NCI-H128 (cell line): ENCODE results near the gene LCN10.
"Not testable (repeated sequence)": the region's sequence is repeated elsewhere in the genome, so short reads cannot be mapped to it uniquely, and the experiment has no call there.

Experiments
- DNase-seq: peaks from one replicate; lab custom pipeline; 2025; ENCODE audit not compliant: unreplicated experiment; lab: John Stamatoyannopoulos, UW

Gene LCN10

DNA sequence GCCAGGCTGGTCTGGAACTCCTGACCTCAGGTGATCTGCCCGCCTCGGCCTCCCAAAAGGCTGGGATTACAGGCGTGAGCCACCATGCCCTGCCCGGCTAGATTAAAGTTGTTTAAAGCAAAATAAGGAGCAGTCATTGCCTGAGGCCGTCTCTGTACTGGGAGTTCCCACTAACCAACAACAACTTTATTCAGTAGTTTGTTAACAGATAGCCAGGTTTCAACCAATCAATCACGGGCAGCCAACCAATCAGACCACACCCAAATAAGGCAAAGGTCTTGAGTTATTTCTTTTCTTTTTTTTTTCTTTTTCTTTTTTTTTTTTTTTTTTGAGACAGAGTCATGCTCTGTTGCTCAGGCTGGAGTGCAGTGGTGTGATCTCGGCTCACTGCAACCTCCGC, 38.0 kb downstream of the LCN10 start:
- DNase-seq: not testable (repeated sequence)

DNA sequence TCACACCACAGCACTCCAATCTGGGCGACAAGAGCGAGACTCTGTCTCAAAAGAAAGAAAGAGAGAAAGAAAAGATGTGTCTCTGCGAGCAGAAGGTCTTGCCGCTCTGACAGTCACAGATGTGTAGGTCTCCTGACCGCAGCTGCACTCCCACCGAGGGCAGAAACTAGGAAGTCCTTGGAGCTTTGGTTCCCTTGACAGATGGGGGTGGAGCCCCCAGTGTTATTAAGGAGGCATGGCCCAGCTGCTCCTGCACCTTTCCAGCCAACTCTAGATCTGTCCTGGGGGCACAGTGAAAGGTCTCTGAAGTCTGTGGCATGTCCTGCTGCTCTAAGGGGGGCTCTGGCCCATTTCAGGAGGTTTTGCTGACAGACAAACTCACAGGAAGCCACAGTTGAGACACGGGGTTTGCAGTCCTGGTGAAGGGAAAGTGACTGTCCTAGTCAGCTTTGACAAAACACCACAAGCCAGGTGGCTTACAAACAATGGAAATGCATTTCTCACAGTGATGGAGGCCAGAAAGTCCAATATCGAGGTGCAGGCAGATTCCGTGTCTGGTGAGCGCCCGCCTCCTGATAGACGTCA, 39.4 kb downstream of the LCN10 start:
- DNase-seq: no peak

- no peak for DNase-seq
Observed at GRCh38 chr9:136701668-136702053, 41.1 kb downstream of the LCN10 start.

DNA sequence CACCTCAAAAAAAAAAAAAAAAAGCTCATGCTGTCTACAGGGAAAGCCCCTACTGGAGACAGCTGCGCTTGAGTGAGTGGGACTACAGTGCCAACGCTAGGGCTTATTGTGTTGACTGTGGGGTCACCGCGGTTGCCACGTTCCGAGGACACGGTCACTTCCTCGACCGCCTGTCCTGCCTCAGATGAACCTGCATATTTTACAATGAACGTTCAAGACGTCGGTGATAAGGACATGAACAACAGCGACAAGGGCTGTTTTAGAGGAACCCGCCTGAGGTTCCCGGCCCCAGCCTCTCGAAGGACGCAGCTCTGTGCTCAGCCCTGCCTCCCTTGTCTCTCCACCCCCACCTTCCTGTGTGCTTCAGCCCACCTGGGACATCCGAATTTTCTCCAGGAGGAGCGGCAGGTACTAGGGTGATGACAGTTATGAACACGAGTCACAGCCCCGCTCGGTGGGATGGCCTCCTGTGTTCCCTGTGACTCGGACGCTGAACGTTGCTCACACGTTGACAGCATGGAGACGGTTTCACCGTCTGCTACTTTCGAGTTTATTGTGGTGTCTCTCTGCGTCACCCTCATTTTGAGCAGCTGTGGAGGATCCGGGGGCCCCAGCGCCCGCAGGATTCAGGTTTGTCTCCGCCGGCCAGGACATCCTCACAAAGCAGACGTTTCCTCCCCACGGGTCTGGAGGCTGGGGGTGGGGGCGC, 41.6 kb downstream of the LCN10 start:
- DNase-seq: no peak

DNA sequence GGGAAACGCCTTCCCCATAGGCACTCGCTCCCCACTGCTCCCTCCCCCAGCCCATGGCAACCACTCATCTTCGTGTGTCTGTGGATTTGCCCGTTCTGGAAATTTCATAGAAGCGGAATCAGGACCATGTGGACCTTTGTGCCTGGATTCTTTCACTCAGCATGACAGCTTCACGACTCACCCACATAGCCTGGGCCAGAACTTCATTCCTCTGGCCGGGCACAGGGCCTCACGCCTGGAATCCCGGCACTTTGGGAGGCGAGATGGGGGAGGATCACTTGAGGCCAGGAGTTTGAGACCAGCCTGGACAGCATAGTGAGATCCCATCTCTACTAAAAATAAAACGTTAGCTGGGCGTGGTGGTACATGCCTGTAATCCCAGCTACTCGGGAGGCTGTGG, 42.4 kb downstream of the LCN10 start:
- DNase-seq: no peak

GRCh38 chr9:136698635-136699246, 44.0 kb downstream of the LCN10 start:
- no peak for DNase-seq

DNA sequence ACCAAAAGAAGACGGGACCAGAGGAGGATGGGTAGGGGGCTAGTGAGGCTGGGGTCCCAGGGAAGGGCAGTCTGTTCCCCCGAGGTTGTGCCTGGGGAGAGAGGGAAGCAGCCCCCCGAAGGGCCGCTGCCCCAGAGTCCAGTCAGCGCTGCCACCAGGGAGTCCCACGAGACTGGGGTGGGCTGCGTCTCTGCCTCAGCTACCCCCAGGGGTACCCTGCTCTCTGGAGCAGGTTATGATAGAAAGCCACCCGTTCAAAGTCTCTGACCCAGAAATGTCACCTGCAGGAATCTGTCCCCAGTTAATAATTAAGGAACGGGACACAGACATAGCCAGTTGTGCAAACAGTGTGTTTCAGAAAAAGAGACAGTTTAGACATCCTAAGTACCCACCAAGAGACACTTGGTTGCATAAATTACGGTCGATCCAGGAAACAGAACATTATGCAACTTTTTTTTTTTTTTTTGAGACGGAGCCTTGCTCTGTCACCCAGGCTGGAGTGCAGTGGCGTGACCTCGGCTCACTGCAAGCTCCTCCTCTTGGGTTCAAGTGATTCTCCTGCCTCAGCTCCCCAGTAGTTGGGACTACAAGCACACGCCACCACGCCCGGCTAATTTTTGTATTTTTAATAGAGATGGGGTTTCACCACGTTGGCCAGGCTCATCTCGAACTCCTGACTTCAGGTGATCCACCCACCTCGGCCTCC, 44.8 kb downstream of the LCN10 start:
- no peak for DNase-seq

DNA sequence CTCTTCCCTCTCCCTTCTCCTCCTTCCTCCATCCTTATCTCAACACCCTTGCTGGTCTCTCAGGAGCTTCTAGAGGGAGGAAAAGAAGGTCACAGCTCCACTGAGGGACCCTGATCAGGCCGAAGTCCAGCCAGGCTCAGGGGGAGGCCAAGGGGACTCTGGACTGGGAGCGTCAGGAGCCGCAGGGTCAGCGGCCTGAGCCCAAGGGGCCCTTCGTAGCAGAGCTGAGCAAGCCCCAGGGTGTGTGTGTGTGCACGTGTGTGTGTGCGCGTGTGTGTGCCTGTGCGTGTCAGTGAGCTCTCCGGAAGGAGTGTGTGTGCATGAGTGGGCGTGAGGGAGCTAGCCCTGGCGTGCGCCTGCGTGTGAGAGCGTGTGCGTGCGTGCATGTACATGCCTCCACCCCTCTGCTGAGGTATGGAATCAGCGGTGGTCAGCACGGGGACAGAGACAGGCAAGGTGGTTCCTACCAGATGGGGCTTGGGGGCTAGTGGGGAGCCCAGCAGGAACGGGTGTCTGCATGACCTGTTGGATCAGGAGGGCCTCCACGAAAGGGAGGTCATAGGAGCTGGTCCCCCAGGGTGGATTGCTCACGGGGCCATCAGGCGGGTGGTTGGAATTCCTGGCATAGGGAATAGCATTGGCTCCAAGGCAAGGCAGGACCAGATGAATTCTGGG, 45.5 kb downstream of the LCN10 start:
- no peak for DNase-seq

- no peak for DNase-seq
Observed at GRCh38 chr9:136696502-136696901, 46.2 kb downstream of the LCN10 start.

DNA sequence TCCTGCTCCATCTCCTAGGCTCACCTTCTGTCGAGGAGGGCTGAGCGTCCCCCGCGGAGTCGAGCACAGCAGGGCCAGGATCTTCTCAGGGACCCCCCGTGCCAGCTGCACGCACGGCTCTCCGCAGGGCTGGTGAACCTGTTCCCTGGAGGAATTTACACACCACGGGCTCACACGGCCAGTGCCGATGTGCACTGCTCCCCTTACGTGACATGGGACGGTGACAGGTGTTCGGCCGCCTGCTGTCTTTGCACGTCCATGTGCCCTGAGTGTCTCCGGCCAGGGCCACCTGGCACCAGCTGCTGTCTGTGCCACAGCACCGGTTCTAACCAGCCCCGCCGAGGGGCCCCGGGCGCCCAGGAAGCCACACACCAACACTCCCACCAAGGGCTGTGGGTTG, 46.8 kb downstream of the LCN10 start:
- DNase-seq: no peak

GRCh38 chr9:136695435-136695895, 47.3 kb downstream of the LCN10 start:
- peak; percentile 39 for DNase-seq

DNA sequence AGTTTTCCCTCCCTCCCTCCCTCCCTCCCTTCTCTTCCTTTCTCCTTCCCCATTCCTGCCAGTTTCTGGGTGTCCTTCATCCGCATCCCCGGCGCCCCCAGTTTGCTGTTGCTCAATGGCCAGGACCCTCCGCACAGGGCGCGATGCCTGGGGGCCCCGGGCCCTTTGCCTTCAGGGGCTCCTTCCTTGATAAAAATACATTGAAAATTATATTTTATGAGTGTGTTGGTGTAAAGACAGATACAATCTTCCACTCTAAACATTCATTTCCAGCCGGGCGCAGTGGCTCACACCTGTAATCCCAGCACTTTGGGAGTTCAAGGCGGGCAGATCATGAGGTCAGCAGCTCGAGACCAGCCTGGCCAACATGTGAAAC, 47.9 kb downstream of the LCN10 start:
- no peak for DNase-seq

GRCh38 chr9:136694163-136694871, 48.4 kb downstream of the LCN10 start:
- DNase-seq: no peak

GRCh38 chr9:136693490-136694162, 49.1 kb downstream of the LCN10 start:
- DNase-seq: no peak

GRCh38 chr9:136693135-136693489, 49.6 kb downstream of the LCN10 start:
- no peak for DNase-seq

DNA sequence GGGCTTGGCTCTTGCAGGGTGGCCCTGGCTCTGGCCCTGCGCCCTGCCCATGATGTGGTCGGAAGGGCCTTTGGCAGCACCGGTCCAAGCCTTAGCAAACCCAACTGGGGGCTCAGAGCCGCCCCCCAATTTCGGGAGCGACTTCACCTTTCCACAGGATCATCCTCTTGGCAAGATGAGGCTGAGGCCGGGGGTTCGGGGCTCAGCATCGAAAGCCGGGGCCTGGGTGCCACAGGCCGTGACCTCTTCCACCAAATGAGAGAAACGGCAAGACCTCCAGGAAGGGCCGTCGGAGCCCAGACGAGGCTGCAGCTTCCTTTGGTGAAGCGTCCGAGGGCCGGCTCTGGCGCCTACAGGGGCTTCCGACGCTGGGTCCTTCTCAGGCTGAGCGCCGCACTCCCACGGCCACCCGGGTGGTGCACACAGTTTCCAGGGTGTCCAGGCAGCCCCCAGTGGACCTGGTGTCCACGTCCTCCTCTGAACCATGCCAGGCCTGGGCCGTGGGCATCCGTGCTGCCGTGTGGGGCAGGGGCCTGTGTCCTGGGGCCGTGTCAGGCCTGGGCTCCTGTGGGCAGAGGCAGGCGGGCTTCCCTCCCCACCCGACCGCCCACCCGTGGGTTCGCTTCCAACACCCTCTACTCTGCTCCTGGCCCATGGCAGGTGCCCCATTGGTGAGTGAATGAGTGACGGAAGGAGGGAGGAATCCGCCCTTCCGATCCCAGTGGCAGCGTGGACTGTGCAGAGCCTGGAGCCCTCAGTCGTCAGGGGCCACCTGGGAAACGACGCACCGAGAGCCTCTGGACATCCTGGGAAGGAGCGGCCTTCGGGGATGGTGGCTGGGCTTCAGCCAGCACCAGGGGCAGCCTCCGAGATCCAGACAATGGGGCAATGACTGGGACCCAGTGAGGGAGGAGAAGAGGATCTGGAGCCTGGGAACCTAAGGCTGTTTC, 50.3 kb downstream of the LCN10 start:
- DNase-seq: no peak

GRCh38 chr9:136691316-136692184, 51.2 kb downstream of the LCN10 start:
- no peak for DNase-seq

GRCh38 chr9:136690806-136691261, 51.9 kb downstream of the LCN10 start:
- no peak for DNase-seq
